ENCODE measurements around the gene BCOR. TPM values are rescaled to one million over a fixed set of nuclear protein-coding genes. Genes with fewer than 3 reads are reported as not detected.
A peak's percentile ranks its signal among the peaks of the same experiment; 100 is the strongest.

Gene BCOR
- total and polyA plus RNA-seq, 2 of the 8 experiments (the other 6 are each of a cell fraction or from before 2014, with no cell fraction given), result 25.0 to 50.8 TPM

DNA sequence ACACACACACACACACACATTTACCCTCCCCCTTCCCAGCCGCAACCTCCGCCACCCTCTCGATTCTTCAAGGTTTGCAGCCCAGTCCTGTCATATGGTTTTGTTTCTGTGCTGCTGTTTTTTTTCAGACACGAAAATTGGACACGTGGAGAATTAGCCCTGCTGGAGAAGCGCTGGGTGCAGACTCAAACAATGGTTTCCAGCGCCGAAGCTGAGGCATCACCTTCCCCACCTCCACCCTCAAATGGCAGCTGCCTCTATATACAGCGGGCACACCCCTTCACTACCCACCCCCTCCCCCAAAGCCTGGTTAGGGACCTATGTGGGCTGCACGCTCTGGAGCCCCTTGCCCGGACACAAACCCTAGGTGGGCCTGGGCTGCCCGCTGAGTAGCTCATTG lies 87.9 kb downstream of the BCOR start:
- Histone ChIP-seq H3K14ac (ENCODE audit: insufficient read length) (no peak overlapping the region), H3K4me1 (replicated peaks in 1 of 4; ENCODE audit: control insufficient read depth in 3 of 4, insufficient read depth in 4 of 4, low read length in 3 of 4) (peaks cover 6 to 26% (median 15%) of the 10 kb centered on the region in 4 experiments)

More for the DNA sequence above, 87.9 kb downstream of the BCOR start:
- Histone ChIP-seq H2AFZ (ENCODE audit: low read length) (no peak overlapping the region), H3K23me2 (ENCODE audit: low read depth, low read length) (peaks cover 10% of the 10 kb centered on the region; the same call in 1 of the 2 replicates), H3K4me3 (ENCODE audit: extremely low read depth in 1 of 4, insufficient read depth in 2 of 4, low read depth in 3 of 4, low read length in 4 of 4) (peak overlapping the region in 3 of 4 experiments; percentile 29 to 64 (median 33); a peak in 3 of 8 replicates), H3K23ac (ENCODE audit: insufficient read length) (no peak overlapping the region), H4K8ac (ENCODE audit: extremely low read depth, insufficient read depth, low read length) (no peak overlapping the region), H3K27me3 (replicated peaks in 1 of 4; ENCODE audit: control insufficient read depth in 3 of 4, extremely low read depth in 1 of 4, insufficient read depth in 3 of 4, low read length in 3 of 4) (peaks cover 42 to 90% (median 71%) of the 10 kb centered on the region in 4 experiments; a peak in 6 of 7 replicates), H4K20me1 (replicated peaks in 1 of 2; ENCODE audit: control insufficient read depth in 1 of 2, insufficient read depth in 2 of 2, low read length in 2 of 2) (peaks cover 2 to 3% of the 10 kb centered on the region in 2 experiments), H4K5ac (ENCODE audit: insufficient read length, low read depth, low read length) (no peak overlapping the region), H3K79me1 (ENCODE audit: low read depth, low read length) (no peaks in the 10 kb centered on the region), H3K27ac (ENCODE audit: low read depth, low read length) (no peak overlapping the region), H3K4me2 (ENCODE audit: insufficient read depth in 1 of 2, low read depth in 2 of 2, low read length in 2 of 2) (peak overlapping the region; percentile 76 to 82), H4K91ac (replicated peaks; ENCODE audit: insufficient read length, low read length) (no peak overlapping the region), H2BK120ac (replicated peaks; ENCODE audit: low read depth, low read length) (no peak overlapping the region), H2BK15ac (ENCODE audit: low read length) (no peak overlapping the region), H3K9me3 (ENCODE audit: insufficient read depth in 2 of 2, low read depth in 1 of 2, low read length in 1 of 2) (no peaks in the 10 kb centered on the region), H3K18ac (ENCODE audit: extremely low read depth, low read length) (no peak overlapping the region; the same call in 1 of the 2 replicates), H2BK5ac (ENCODE audit: low read depth, low read length) (no peak overlapping the region), H2AK5ac (ENCODE audit: low read depth, low read length) (no peak overlapping the region), H3K56ac (replicated peaks; ENCODE audit: insufficient read length, low read depth, low read length) (no peak overlapping the region), H3K4ac (replicated peaks; ENCODE audit: insufficient read length, low read depth, low read length) (no peak overlapping the region), H3K79me2 (ENCODE audit: control insufficient read depth in 1 of 2, insufficient read depth in 2 of 2, low read length in 2 of 2) (no peaks in the 10 kb centered on the region), H2BK20ac (ENCODE audit: low read length) (no peak overlapping the region), H3K36me3 (ENCODE audit: control insufficient read depth in 2 of 4, insufficient read depth in 4 of 4, low read length in 3 of 4) (no peaks in the 10 kb centered on the region), H3K9ac (replicated peaks in 1 of 4; ENCODE audit: extremely low read depth in 1 of 4, low read depth in 3 of 4, low read length in 3 of 4) (no peak overlapping the region), H2BK12ac (ENCODE audit: low read depth, low read length) (no peak overlapping the region)
- POLR2A ChIA-PET (ENCODE audit: partially characterized antibody), result interaction anchor here (0.7 to 1.7 kb wide), 11 partner anchors 82 to 1636 kb away, joined by 3 to 6 read pairs (median 3); no protein-coding TSS in a partner anchor
- no peak for FAIRE-seq
- 7% methylated on average over 6 of the region's 12 CpGs; no CpG with 5 or more reads in 1 of the 2 experiments for WGBS, 2 experiments (ENCODE audit: extremely low coverage in 1 of 2, insufficient coverage in 1 of 2, insufficient read length in 1 of 2, insufficient replicate concordance in 2 of 2, low coverage in 1 of 2, low lambda C conversion rate in 2 of 2, missing lambda C conversion rate in 1 of 2)
- DNase-seq (ENCODE audit: low read depth in 1 of 2, low spot score in 2 of 2), result peak in 1 of 2 experiments; percentile 47
- no peak for TF ChIP-seq TAF1 (IDR thresholded peaks at IDR 0.05; ENCODE audit: low read depth, low read length)
- TF ChIP-seq POLR2AphosphoS5 (IDR thresholded peaks at IDR 0.05; ENCODE audit: low read depth, low read length), result 0 out of 2 replicates have a peak, but pooled peaks have one; percentile 28
- CTCF ChIA-PET (ENCODE audit: partially characterized antibody), result interaction anchor here (1.2 kb wide), 1 partner anchor 196 kb away, joined by 5 read pairs; no protein-coding TSS in a partner anchor

Data from H1 (cell line).